OCI-LY3 (cell line): ENCODE results near the gene JAG2.

Source experiments
- H2AFZ ChIP-seq: fragments of 200-600, 300-600 bp; shearing (Covaris generic); 2 replicates; pipeline ENCODE4 v1.6.0; 2014; ENCODE audit warnings: antibody characterized with exemption, low read depth, low read length
- H3K27ac ChIP-seq: fragments of 200-600, 300-600 bp; sonication (generic); 2 replicates; pipeline ENCODE4 v1.5.1; 2014; ENCODE audit warnings: mild to moderate bottlenecking, low read length, moderate library complexity, mixed read lengths
- H3K27me3 ChIP-seq: fragments of 200-600, 300-600 bp; sonication (generic); 2 replicates; pipeline ENCODE4 v1.6.1; 2014; ENCODE audit warnings: low read depth, low read length, mixed read lengths
- H3K36me3 ChIP-seq: fragments of 200-600, 300-600 bp; sonication (generic); replicated peaks from 2 replicates; pipeline ENCODE3; 2014; ENCODE audit warnings: low read depth, low read length, mixed read lengths
- H3K4me1 ChIP-seq: fragments of 300-600, 200-600 bp; sonication (generic); 2 replicates; pipeline ENCODE4 v1.6.1; 2014; ENCODE audit warnings: low read length, mixed read lengths
- H3K4me2 ChIP-seq: fragments of 200-600, 300-600 bp; sonication (generic); 2 replicates; pipeline ENCODE4 v1.6.1; 2014; ENCODE audit warnings: low read length, mixed read lengths
- H3K4me3 ChIP-seq: fragments of 300-600, 200-600 bp; sonication (generic); 2 replicates; pipeline ENCODE4 v1.5.1; 2014; ENCODE audit warnings: antibody characterized with exemption, mild to moderate bottlenecking, low read length, moderate library complexity
- H3K79me2 ChIP-seq: fragments of 300-600, 200-600 bp; shearing (Covaris generic); 2 replicates; pipeline ENCODE4 v1.6.1; 2014; ENCODE audit warnings: mild to moderate bottlenecking, low read length, mixed read lengths
- H3K9ac ChIP-seq: fragments of 300-600, 200-600 bp; shearing (Covaris generic); 2 replicates; pipeline ENCODE4 v1.6.0; 2014; ENCODE audit warnings: mild to moderate bottlenecking, low read length, moderate library complexity
- H3K9me3 ChIP-seq: fragments of 200-600, 300-600 bp; shearing (Covaris generic); 2 replicates; pipeline ENCODE4 v1.6.1; 2014; ENCODE audit warnings: low read length, mixed read lengths; ENCODE audit not compliant: insufficient read depth
- H4K20me1 ChIP-seq: fragments of 200-600, 300-600 bp; sonication (generic); 2 replicates; pipeline ENCODE4 v1.6.1; 2016; ENCODE audit warnings: low read length, mixed read lengths; ENCODE audit not compliant: insufficient read depth
- CTCF ChIP-seq: fragments of 200-600, 300-600 bp; sonication (generic); IDR thresholded peaks from 2 replicates; pipeline ENCODE4 v1.5.1; 2014; ENCODE audit warnings: antibody characterized with exemption, low read length, low read depth
- EZH2phosphoT487 ChIP-seq: fragments of 200-600 bp; shearing (Covaris generic); IDR thresholded peaks from 2 replicates; pipeline ENCODE4 v1.6.1; 2018; ENCODE audit warnings: antibody characterized with exemption, mixed run types, low read depth

JAG2 gene

GRCh38 chr14:105136401-105137322, 31.9 kb downstream of the JAG2 start:
- H3K9me3 ChIP-seq, result peaks cover 9% of the 10 kb centered on the region; the same call in 1 of the 2 replicates
- no peak overlapping the region for H3K4me2 ChIP-seq
- no peaks in the 10 kb centered on the region for H3K4me1 ChIP-seq

GRCh38 chr14:105135700-105136395, 32.7 kb downstream of the JAG2 start:
- H3K9me3 ChIP-seq, result peaks cover 9% of the 10 kb centered on the region; the same call in 1 of the 2 replicates
- no peak overlapping the region for H2AFZ ChIP-seq
- no peaks in the 10 kb centered on the region for H4K20me1 ChIP-seq
- no peak overlapping the region for H3K27ac ChIP-seq
- H3K36me3 ChIP-seq, result no peaks in the 10 kb centered on the region
- H3K4me2 ChIP-seq, result no peak overlapping the region
- H3K4me3 ChIP-seq, result no peak overlapping the region
- no peak overlapping the region for H3K9ac ChIP-seq
- no peaks in the 10 kb centered on the region for H3K4me1 ChIP-seq
- H3K27me3 ChIP-seq, result peaks cover 8% of the 10 kb centered on the region; the same call in 1 of the 2 replicates
- H3K79me2 ChIP-seq, result no peaks in the 10 kb centered on the region
- TF ChIP-seq CTCF, result no peak
- no peak for TF ChIP-seq EZH2phosphoT487

More at GRCh38 chr14:105136401-105137322, 31.9 kb downstream of the JAG2 start:
- Histone ChIP-seq H3K27me3 (peaks cover 8% of the 10 kb centered on the region; the same call in 1 of the 2 replicates), H3K4me3 (no peak overlapping the region), H3K27ac (no peak overlapping the region), H3K79me2 (no peaks in the 10 kb centered on the region), H3K36me3 (no peaks in the 10 kb centered on the region), H2AFZ (no peak overlapping the region), H3K9ac (no peak overlapping the region), H4K20me1 (no peaks in the 10 kb centered on the region)
- TF ChIP-seq EZH2phosphoT487 (no peak), CTCF (no peak)

DNA sequence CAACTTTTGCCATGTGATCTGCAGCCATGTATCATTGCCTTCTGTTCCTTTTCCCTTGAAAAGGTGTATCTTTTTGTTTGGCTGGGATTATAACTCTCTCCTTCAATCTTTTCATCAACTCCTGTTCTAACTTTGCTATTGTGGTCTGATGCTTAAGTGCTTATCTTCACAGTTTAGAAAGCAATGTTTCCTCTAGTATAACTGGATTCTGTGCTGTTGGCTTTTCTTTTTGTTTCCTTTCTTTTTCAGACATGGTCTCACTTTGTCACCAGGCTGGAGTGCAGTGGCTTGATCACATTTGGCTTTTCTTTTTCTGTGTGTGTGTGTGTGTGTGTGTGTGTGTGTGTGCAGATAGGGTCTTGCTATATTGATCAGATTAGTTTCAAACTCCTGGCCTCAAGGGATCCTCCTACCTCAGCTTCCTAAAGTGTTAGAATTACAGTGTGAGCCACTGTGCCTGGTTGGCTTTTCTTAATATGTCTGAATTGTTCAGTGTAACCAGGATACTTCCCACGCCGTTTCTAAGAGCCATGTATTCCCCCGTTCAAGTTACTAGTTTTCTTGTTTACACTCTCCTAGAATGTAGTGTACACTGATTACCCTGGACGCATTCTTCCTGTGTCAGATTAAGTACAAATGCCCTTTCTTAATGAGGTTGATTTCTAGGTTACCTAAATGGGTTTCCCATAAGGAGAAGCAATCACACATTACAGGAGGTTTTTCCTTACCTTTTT, 35.5 kb downstream of the JAG2 start:
- H3K27me3 ChIP-seq, result peaks cover 8% of the 10 kb centered on the region; the same call in 1 of the 2 replicates
- no peaks in the 10 kb centered on the region for H3K79me2 ChIP-seq
- TF ChIP-seq CTCF (no peak), EZH2phosphoT487 (no peak)
- H2AFZ ChIP-seq, result no peak overlapping the region
- H3K9ac ChIP-seq, result no peak overlapping the region
- no peak overlapping the region for H3K27ac ChIP-seq
- no peaks in the 10 kb centered on the region for H3K4me1 ChIP-seq
- no peaks in the 10 kb centered on the region for H4K20me1 ChIP-seq
- H3K4me2 ChIP-seq, result no peak overlapping the region
- no peaks in the 10 kb centered on the region for H3K9me3 ChIP-seq
- no peak overlapping the region for H3K4me3 ChIP-seq
- no peaks in the 10 kb centered on the region for H3K36me3 ChIP-seq

GRCh38 chr14:105131241-105131640, 37.3 kb downstream of the JAG2 start:
- no peak overlapping the region for H2AFZ ChIP-seq

More at GRCh38 chr14:105131241-105131640, 37.3 kb downstream of the JAG2 start:
- TF ChIP-seq CTCF, result no peak
- TF ChIP-seq EZH2phosphoT487, result no peak
- Histone ChIP-seq H3K4me1 (no peaks in the 10 kb centered on the region), H3K4me2 (no peak overlapping the region), H4K20me1 (no peaks in the 10 kb centered on the region), H3K27me3 (peaks cover 12% of the 10 kb centered on the region; the same call in 1 of the 2 replicates), H3K27ac (no peak overlapping the region), H3K79me2 (no peaks in the 10 kb centered on the region), H3K4me3 (no peak overlapping the region), H3K36me3 (no peaks in the 10 kb centered on the region), H3K9me3 (no peaks in the 10 kb centered on the region), H3K9ac (no peak overlapping the region)
